ENCODE measurements around the gene CHST1. TPM values are rescaled to one million over a fixed set of nuclear protein-coding genes. Genes with fewer than 3 reads are reported as not detected.

Gene CHST1
- total RNA-seq, 1 donor from 2014 or later, result 26.0 TPM

- no peak for DNase-seq (ENCODE audit: low read depth, low spot score)
Measured at GRCh38 chr11:45607995-45608394, 57.4 kb downstream of the CHST1 start.

GRCh38 chr11:45606514-45607281, 58.7 kb downstream of the CHST1 start:
- DNase-seq (ENCODE audit: low read depth, low spot score), result no peak

GRCh38 chr11:45605051-45605450, 60.4 kb downstream of the CHST1 start:
- no peak for DNase-seq (ENCODE audit: low read depth, low spot score)

GRCh38 chr11:45603946-45604682, 61.3 kb downstream of the CHST1 start:
- DNase-seq (ENCODE audit: low read depth, low spot score), result no peak

- no peak for DNase-seq (ENCODE audit: low read depth, low spot score)
Measured at GRCh38 chr11:45599161-45599943, 66.1 kb downstream of the CHST1 start.

Other genes with a start within 250 kb of the CHST1 start
- 5.9 and 6.7 TPM in 2 replicates for gene SLC35C1, start 139.5 kb upstream of the CHST1 start, total RNA-seq
- gene CRY2, start 181.9 kb upstream of the CHST1 start, total RNA-seq, result 6.8 and 9.2 TPM in 2 replicates
- gene MAPK8IP1, start 220.0 kb upstream of the CHST1 start, total RNA-seq, result 5.1 and 5.5 TPM in 2 replicates
- 0.40 and 0.88 TPM in 2 replicates for gene FREY1, start 241.6 kb upstream of the CHST1 start, total RNA-seq

Measured in pulmonary artery endothelial cell (primary cell).